Astrocyte of the hippocampus (primary cell): ENCODE data around the gene ITGA11.
A peak's percentile ranks its signal among the peaks of the same experiment; 100 is the strongest.

Experiments used
- DNase-seq: peaks from one replicate; pipeline ENCODE4 v3.0.0; 2011; ENCODE audit warnings: low read depth, low spot score

ITGA11 gene

GRCh38 chr15:68311859-68312557 lies 120.0 kb downstream of the ITGA11 start:
- DNase-seq: no peak

- DNase-seq: no peak
Measured at GRCh38 chr15:68311464-68311835, 120.5 kb downstream of the ITGA11 start.

- no peak for DNase-seq
Measured at GRCh38 chr15:68310804-68311463, 121.0 kb downstream of the ITGA11 start.

GRCh38 chr15:68310178-68310803 lies 121.7 kb downstream of the ITGA11 start:
- DNase-seq: no peak

GRCh38 chr15:68309024-68309423 lies 122.9 kb downstream of the ITGA11 start:
- no peak for DNase-seq

- no peak for DNase-seq
Measured at GRCh38 chr15:68307131-68307928, 124.6 kb downstream of the ITGA11 start.

- no peak for DNase-seq
Measured at GRCh38 chr15:68305420-68305871, 126.5 kb downstream of the ITGA11 start.

GRCh38 chr15:68304589-68305337 lies 127.2 kb downstream of the ITGA11 start:
- no peak for DNase-seq

- no peak for DNase-seq
Measured at GRCh38 chr15:68303560-68304436, 128.2 kb downstream of the ITGA11 start.

- no peak for DNase-seq
Measured at GRCh38 chr15:68303134-68303533, 128.8 kb downstream of the ITGA11 start.

- DNase-seq: no peak
Measured at GRCh38 chr15:68302729-68303128, 129.2 kb downstream of the ITGA11 start.

GRCh38 chr15:68301301-68301700 lies 130.7 kb downstream of the ITGA11 start:
- no peak for DNase-seq

- DNase-seq: no peak
Measured at GRCh38 chr15:68300115-68300940, 131.6 kb downstream of the ITGA11 start.

GRCh38 chr15:68299436-68299835 lies 132.5 kb downstream of the ITGA11 start:
- DNase-seq: peak; percentile 46

GRCh38 chr15:68298882-68299381 lies 133.0 kb downstream of the ITGA11 start:
- no peak for DNase-seq

- DNase-seq: no peak
Measured at GRCh38 chr15:68298336-68298735, 133.6 kb downstream of the ITGA11 start.

GRCh38 chr15:68295014-68295805 lies 136.8 kb downstream of the ITGA11 start:
- no peak for DNase-seq

GRCh38 chr15:68292967-68293366 lies 139.0 kb downstream of the ITGA11 start:
- no peak for DNase-seq
